Measurements from ENCODE around the gene MCM10.
"Not testable (repeated sequence)": the region's sequence is repeated elsewhere in the genome, so short reads cannot be mapped to it uniquely, and the experiment has no call there.

MCM10 gene

DNA sequence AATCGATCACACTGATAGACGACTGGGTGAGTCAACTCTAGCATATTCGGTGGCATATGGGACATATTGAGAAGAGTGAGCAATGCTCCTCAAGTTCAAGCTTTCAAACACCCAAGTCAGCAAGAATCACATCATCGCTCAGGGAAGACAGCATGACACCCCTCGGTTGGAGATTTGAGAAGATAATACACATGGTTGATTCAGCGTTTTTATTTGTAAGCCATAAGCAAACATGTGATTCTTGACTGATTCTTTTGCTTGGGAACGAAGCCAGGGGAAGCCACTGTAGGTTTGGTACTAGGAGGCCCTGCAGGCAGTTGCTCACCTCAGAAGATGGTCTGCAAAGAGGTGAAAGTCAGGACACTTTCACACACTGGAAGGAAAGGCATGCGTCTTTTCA, 60.2 kb downstream of the MCM10 start:
- DNase-seq (ENCODE audit: low read depth) = no peak

GRCh38 chr10:13222151-13222550, 60.8 kb downstream of the MCM10 start:
- no peak for DNase-seq (ENCODE audit: low read depth)

DNA sequence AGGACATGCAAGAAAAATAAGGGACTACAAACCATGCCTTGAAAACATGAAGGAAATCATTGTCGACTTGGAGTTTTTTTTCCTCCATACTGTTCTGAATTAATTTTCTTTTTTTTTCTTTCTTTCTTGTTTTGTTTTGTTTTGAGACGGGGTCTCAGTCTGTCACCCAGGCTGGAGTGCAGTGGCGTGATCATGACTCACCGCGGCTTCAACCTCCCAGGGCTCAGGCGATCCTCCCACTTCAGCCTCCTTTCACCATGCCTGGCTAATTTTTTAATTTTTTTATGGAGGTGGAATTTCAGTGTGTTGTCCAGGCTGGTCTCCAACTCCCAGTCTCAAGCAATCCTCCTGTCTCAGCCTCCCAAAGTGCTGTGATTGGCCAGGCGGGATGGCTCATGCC, 61.2 kb downstream of the MCM10 start:
- DNase-seq (ENCODE audit: low read depth) = no peak

- no peak for DNase-seq (ENCODE audit: low read depth)
Observed at GRCh38 chr10:13223241-13223640, 61.9 kb downstream of the MCM10 start.

DNA sequence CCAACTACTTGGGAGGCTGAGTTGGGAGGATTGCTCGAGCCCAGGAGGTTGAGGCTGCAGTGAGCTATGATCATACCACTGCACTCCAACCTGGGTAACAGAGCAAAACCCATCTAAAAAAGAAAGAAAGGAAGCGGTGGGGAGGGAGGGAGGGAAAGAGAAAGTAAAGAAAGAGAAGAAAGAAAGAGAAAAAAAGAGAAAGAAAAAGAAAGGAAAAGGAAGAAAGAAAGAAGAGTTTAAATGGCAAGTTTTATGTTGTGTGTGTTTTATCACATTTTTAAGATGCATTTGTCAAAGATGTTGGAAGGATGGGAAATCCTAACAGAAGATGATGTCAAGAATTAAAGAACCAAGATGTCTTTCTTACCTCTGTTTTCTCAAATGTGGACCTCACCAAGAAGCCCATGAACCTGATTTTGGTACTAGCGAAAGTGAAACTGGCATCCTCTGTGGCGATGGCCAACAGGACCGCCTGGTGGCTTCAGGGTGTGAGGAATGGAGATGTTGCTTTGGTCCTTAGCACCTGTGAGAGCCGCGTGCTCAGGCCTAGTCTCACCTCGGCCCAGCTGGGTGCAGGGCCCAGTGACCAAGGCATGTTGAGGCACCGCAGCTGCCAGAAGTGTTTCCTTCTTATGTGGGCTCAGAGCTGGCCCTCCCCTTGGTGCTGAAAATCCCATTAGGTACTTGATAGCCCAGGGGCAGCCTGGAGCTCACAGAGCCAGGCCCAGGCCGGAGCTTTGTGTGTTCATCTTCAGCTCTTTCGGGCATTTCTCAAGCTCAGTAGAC, 63.0 kb downstream of the MCM10 start:
- DNase-seq (ENCODE audit: low read depth) = no peak

DNA sequence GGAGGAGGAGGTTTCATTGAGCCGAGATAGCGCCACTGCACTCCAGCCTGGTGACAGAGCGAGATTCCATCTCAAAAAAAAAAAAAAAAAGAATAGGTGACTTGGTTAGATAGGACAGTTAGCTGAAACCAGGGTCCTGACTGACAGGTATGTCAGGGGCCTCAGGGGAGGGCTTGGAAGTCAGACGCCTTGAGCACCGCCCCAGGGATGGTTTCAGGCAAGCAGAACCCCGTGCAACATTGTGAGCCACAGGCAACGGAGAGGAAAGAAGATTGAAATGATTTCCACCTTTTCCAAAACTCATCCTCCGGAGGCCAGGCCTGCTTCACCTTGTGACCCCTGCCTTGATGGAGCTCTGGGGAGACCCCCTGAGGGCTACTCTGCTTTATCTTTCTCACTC, 64.2 kb downstream of the MCM10 start:
- no peak for DNase-seq (ENCODE audit: low read depth)

DNA sequence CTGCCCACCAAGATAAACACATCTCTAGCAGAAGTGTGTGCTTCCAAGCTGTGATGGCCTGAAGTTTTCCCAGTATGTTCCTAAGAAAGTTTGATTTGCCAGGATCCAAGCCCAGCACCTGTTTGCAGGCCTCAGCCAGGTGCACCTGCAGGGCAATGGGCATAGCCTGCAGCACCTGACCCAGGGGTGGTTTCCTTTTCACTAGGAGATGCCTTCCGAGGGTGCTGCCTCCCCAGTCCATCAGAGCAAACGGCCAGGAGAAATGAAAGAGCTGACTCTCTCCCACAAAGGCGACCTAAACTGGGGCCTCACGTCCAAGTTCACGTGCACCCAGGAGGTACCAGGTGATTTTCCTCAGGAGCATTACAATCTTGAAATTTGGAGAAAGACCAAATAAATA, 65.7 kb downstream of the MCM10 start:
- DNase-seq (ENCODE audit: low read depth) = no peak

DNA sequence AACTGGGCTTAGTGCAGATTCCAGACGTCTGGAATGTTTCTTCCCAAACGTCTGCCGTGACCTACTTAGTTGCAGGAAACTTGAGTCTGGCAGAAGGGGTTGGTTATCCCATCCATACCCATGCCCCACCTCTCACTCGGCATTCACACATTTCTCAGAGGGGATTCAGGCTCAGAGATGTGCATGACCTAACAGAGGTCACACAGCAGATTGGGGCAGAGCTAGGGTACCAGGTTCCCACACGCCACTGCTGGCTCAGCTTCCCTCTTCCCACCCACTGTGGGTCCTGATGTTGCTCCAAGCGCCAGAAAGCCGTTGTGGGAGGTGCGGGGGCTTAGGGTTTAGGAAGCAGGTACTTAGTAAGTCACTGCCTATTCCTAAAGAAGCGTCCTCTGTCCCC, 69.8 kb downstream of the MCM10 start:
- DNase-seq (ENCODE audit: low read depth) = no peak

DNA sequence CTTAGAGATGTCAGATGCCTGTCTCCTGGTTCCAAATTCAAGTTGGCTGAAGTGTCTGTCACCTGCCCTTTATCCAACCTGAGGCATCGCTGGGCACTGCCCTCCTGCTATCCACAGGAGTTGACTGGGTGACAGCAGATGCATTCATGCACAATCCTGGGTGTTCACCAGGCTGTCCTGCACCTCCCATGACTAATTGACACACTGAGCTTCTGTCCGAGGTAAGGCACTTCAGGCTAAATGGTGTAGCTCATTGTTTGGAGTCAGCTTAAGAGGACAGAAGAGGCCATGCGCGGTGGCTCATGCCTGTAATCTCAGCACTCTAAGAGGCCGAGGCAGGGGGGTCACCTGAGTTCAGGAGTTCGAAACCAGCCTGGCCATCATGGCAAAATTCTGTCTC, 70.5 kb downstream of the MCM10 start:
- no peak for DNase-seq (ENCODE audit: low read depth)

GRCh38 chr10:13233358-13233757, 72.0 kb downstream of the MCM10 start:
- DNase-seq (ENCODE audit: low read depth) = no peak

GRCh38 chr10:13234172-13234571, 72.8 kb downstream of the MCM10 start, which contains the start of gene UCMA:
Gene UCMA, minus strand, starts transcription at chr10:13234374. Its CDS starts 116 bp downstream, at chr10:13234258.
- DNase-seq (ENCODE audit: low read depth) = no peak

GRCh38 chr10:13234736-13235135, 73.4 kb downstream of the MCM10 start:
- not testable (repeated sequence) for DNase-seq (ENCODE audit: low read depth)

GRCh38 chr10:13236638-13237037, 75.3 kb downstream of the MCM10 start:
- DNase-seq (ENCODE audit: low read depth) = no peak

DNA sequence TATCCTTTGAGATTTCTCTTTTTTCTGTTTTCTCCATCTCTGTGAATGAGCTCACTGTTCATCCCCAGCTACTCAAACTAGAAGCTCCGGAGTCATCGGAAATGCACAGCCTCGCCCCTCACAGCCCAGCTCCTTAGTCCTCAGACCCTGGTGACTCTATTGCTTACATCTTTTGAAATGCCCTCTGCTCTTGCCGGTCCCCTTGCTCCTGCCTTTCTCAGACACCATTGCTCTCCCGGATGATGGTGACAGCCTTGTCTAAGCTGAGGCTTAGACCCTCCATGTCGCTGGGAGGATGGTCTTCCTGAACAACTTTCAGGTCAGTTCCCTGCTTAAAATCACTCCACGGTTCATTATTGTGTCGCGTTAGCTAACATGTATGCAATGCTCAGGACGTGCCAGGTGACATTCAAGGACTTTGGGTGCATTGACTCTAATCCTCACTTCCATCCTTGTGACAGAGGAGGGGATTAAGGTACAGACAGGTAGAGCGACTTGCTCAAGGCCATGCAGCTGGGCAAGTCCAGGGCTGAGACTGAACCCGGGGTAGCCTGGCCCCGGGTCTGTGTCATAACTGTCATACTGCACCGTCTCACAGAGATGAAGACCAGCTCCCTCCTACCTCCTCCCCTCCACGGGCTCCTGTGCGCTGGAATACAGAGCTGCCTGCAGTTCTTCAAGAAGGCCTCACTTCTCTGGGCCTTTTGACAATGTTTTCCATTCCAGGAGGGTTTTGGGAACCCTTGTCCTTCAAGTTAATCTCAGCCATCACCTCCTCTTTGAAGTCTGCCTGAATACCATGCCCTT, 77.1 kb downstream of the MCM10 start:
- no peak for DNase-seq (ENCODE audit: low read depth)

DNA sequence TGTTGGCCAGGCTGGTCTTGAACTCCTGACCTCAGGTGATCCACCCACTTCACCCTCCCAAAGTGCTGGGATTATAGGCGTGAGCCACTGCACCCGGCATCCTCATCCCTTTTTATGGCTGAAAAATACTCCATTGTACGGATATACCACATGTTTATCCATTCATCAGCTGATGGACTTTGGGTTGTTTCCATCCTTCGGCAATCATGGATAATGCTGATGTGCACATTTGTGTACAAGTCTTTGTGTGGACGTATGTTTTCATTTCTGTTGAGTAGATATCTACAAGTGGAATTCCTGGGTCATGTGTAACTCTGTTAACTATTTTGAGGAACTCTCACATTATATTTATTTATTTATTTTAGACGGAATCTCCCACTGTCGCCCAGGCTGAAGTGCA, 78.6 kb downstream of the MCM10 start:
- no peak for DNase-seq (ENCODE audit: low read depth)

GRCh38 chr10:13241613-13242012, 80.3 kb downstream of the MCM10 start:
- no peak for DNase-seq (ENCODE audit: low read depth)

DNA sequence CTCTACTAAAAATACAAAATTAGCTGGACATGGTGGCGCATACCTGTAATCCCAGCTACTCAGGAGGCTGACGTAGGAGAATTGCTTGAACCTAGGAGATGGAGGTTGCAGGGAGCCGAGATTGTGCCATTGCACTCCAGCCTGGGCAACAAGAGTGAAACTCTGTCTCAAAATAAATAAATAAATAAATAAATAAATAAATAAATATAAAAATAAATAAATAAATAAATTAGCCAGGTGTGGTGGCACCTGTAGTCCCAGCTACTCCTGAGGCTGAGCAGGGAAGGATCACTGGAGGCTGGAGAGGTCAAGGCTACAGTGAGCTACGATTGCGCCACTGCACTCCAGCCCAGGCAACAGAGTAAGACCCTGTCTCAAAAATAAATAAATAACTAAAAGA, 80.9 kb downstream of the MCM10 start:
- DNase-seq (ENCODE audit: low read depth) = not testable (repeated sequence)

- DNase-seq (ENCODE audit: low read depth) = no peak
Observed at GRCh38 chr10:13247246-13247645, 85.9 kb downstream of the MCM10 start.

GRCh38 chr10:13247784-13248183, 86.4 kb downstream of the MCM10 start:
- no peak for DNase-seq (ENCODE audit: low read depth)

DNA sequence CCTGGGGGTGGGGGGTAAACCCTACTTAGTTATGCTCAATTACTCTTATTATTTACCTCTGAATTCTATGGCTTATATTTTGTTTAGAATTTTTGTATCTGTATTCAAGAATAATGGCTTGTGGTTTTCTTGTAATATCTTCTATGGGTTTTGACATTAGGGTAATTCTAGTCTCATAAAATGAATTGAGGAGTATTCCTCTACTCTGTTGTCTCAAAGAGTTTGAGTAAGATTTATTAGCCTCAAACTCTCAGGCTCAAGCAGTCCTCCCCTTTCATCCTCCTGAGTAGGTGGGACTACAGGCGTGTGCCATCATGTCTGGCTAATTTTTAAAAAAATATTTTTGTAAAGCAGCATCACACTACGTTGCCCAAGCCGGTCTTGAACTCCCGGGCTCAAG, 92.4 kb downstream of the MCM10 start:
- no peak for DNase-seq (ENCODE audit: low read depth)

- DNase-seq (ENCODE audit: low read depth) = no peak
Observed at GRCh38 chr10:13256627-13257026, 95.3 kb downstream of the MCM10 start.

DNA sequence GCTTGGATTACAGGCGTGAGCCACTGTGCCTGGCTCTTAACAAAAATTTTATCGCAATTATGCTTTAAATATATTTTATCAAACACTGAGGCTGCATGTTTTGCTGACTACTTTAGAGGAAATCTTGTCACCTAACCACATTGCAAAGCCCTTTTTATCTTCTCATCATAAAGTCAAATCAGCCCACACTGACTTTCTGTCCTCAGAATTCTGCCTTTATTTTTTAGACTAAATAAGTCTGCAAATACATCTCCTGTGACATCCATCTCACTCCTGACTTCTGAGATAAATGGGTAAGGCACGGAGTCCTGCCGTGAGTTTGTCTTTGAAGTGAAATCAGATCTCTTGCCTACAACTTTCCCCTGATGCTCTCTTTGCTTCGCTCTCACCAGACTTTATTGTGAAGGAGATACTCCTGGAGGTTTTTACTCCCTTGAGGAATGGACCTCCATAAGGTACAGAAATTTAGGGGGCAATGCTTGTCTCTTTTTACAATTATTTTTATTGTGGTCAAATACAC, 96.3 kb downstream of the MCM10 start:
- DNase-seq (ENCODE audit: low read depth) = no peak

Data from stimulated activated CD8-positive, alpha-beta memory T cell treated with anti-CD3 and anti-CD28 coated beads, Interleukin-7, amount 100 ng/mL, for 24 hours (primary cell).